HepG2 (cell line): Measurements from ENCODE around the gene MFRP. TPM values are rescaled to one million over a fixed set of nuclear protein-coding genes. Genes with fewer than 3 reads are reported as not detected.

ENCODE experiments used
- NFKB2 ChIP-seq: sonication (generic); formaldehyde crosslinking; IDR thresholded peaks from 2 replicates; pipeline ENCODE4 v1.4.0; 2020; ENCODE audit warnings: missing genetic modification reagents, borderline replicate concordance
- PCBP2 ChIP-seq: fragments of 200-400 bp; formaldehyde crosslinking; optimal IDR thresholded peaks from 2 replicates; pipeline ENCODE3; 2018; ENCODE audit warnings: low read length, low read depth; ENCODE audit not compliant: poor library complexity, severe bottlenecking
- SNAI1 ChIP-seq: sonication (generic); formaldehyde crosslinking; IDR thresholded peaks from 2 replicates; pipeline ENCODE4 v1.5.0; 2020; ENCODE audit warnings: mild to moderate bottlenecking, missing genetic modification reagents, borderline replicate concordance
- XBP1 ChIP-seq: sonication (generic); formaldehyde crosslinking; IDR thresholded peaks from 2 replicates; pipeline ENCODE4 v1.5.0; 2020; ENCODE audit warnings: missing genetic modification reagents
- ZFY ChIP-seq: sonication (generic); formaldehyde crosslinking; IDR thresholded peaks from 2 replicates; pipeline ENCODE4 v1.4.0; 2020; ENCODE audit warnings: missing genetic modification reagents
- ZNF335 ChIP-seq: sonication (generic); formaldehyde crosslinking; IDR thresholded peaks from 2 replicates; pipeline ENCODE4 v1.4.0; 2020; ENCODE audit warnings: missing genetic modification reagents
- polyA plus RNA-seq, 8 experiments: library from polyadenylated mRNA; depleted of rRNA in 3 of 8; stranded (reverse) in 7 of 8; unstranded in 1 of 8; fragments of >200 nt; fragmentation: Illumina TruSeq in 4 of 8; extraction: Trizol in 4 of 8; gene quantifications; 2 replicates each; pipeline versions ENCODE4 v1.2.1 to v1.2.3, GENCODE V29; 2011 to 2016; ENCODE audit warnings: low read depth in 4 of 8, missing spikeins in 1 of 8, mixed read lengths in 1 of 8; ENCODE audit not compliant: insufficient read depth in 1 of 8
- total RNA-seq, 5 experiments: library from RNA; depleted of rRNA; stranded (reverse); fragments of >200 nt; fragmentation: Illumina TruSeq; extraction: Trizol; gene quantifications; 2 replicates each; pipeline ENCODE4 v1.2.3, GENCODE V29; 2016; ENCODE audit warnings: low read depth in 1 of 5
- TF ChIP-seq, protein P1 (sequence below): sonication (generic); formaldehyde crosslinking; conservative IDR thresholded peaks from 2 replicates; pipeline ENCODE4 v1.4.0; 2020; ENCODE audit warnings: missing genetic modification reagents
- TF ChIP-seq, protein P2 (sequence below): sonication (generic); formaldehyde crosslinking; IDR thresholded peaks from 2 replicates; pipeline ENCODE4 v1.4.0; 2020; ENCODE audit warnings: mild to moderate bottlenecking, low read depth, missing genetic modification reagents
- TF ChIP-seq, protein P3 (sequence below): sonication (generic); formaldehyde crosslinking; IDR thresholded peaks from 2 replicates; pipeline ENCODE4 v1.9.0; 2021; ENCODE audit warnings: missing genetic modification reagents, borderline replicate concordance
- TF ChIP-seq, protein P4 (sequence below): IDR thresholded peaks from 2 replicates; pipeline ENCODE4 v1.6.1; 2012; ENCODE audit warnings: low read depth, low read length, improper control_type of control experiment
- TF ChIP-seq, protein P5 (sequence below): IDR thresholded peaks from 2 replicates; pipeline ENCODE4 v1.6.1; 2016; ENCODE audit warnings: missing genetic modification reagents, missing compliant biosample characterization
- TF ChIP-seq, protein P6 (sequence below): IDR thresholded peaks from 2 replicates; pipeline ENCODE4 v1.4.0; 2020; ENCODE audit warnings: mild to moderate bottlenecking, missing genetic modification reagents

MFRP gene
- total and polyA plus RNA-seq, 2 of the 13 experiments (the other 11 are each of a cell fraction or from before 2014, with no cell fraction given), result not detected

DNA sequence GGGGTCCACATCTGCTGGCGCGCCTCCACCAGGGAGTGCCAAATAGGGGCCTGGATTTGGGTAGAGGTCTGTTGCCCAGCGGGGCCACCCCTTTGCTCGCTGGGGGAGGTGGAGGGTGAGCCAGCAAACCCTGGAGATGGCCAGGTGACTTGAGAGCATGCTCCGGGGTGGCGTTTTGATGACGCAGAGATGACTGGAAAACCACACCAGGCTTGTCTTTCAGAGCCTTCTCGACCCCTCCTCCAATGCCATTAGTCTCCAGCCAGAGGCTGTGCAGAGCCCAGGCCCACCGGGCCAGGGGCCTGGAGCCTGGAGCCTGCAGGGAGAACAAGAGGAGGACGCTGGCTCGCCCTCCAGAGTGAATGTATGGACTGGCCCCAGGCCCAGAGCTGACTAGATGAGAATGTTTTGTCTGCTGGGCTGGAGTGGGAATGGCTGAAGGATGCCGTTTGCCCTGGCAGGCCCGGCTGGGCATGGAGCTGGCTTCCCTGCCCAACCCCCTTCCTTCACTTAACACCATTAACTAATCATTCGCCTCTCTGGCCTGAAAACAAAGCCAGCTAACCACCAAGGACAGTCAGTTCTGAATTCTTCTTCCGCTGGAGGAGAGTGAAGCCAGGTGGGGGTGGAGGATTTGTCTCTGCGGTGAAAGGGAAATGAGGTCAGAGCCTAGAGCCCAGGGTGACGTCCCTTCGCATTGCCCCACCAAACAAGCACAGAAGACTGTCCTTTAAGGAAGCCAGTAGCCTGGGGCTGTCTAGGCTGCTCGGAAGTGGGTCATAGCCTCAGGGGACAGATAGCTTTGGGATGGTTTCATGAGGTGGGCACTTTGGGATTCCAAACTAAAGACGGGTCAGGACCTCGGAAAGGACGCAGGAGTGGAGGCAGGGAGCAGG is 28.0 kb downstream of the MFRP start (continued):
- TF ChIP-seq, protein P1, sequence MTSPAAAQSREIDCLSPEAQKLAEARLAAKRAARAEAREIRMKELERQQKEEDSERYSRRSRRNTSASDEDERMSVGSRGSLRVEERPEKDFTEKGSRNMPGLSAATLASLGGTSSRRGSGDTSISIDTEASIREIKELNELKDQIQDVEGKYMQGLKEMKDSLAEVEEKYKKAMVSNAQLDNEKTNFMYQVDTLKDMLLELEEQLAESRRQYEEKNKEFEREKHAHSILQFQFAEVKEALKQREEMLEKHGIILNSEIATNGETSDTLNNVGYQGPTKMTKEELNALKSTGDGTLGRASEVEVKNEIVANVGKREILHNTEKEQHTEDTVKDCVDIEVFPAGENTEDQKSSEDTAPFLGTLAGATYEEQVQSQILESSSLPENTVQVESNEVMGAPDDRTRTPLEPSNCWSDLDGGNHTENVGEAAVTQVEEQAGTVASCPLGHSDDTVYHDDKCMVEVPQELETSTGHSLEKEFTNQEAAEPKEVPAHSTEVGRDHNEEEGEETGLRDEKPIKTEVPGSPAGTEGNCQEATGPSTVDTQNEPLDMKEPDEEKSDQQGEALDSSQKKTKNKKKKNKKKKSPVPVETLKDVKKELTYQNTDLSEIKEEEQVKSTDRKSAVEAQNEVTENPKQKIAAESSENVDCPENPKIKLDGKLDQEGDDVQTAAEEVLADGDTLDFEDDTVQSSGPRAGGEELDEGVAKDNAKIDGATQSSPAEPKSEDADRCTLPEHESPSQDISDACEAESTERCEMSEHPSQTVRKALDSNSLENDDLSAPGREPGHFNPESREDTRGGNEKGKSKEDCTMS, result no peak
- TF ChIP-seq, protein P2, sequence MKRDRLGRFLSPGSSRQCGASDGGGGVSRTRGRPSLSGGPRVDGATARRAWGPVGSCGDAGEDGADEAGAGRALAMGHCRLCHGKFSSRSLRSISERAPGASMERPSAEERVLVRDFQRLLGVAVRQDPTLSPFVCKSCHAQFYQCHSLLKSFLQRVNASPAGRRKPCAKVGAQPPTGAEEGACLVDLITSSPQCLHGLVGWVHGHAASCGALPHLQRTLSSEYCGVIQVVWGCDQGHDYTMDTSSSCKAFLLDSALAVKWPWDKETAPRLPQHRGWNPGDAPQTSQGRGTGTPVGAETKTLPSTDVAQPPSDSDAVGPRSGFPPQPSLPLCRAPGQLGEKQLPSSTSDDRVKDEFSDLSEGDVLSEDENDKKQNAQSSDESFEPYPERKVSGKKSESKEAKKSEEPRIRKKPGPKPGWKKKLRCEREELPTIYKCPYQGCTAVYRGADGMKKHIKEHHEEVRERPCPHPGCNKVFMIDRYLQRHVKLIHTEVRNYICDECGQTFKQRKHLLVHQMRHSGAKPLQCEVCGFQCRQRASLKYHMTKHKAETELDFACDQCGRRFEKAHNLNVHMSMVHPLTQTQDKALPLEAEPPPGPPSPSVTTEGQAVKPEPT (CRISPR knock-in tag), result no peak
- TF ChIP-seq, protein P3, sequence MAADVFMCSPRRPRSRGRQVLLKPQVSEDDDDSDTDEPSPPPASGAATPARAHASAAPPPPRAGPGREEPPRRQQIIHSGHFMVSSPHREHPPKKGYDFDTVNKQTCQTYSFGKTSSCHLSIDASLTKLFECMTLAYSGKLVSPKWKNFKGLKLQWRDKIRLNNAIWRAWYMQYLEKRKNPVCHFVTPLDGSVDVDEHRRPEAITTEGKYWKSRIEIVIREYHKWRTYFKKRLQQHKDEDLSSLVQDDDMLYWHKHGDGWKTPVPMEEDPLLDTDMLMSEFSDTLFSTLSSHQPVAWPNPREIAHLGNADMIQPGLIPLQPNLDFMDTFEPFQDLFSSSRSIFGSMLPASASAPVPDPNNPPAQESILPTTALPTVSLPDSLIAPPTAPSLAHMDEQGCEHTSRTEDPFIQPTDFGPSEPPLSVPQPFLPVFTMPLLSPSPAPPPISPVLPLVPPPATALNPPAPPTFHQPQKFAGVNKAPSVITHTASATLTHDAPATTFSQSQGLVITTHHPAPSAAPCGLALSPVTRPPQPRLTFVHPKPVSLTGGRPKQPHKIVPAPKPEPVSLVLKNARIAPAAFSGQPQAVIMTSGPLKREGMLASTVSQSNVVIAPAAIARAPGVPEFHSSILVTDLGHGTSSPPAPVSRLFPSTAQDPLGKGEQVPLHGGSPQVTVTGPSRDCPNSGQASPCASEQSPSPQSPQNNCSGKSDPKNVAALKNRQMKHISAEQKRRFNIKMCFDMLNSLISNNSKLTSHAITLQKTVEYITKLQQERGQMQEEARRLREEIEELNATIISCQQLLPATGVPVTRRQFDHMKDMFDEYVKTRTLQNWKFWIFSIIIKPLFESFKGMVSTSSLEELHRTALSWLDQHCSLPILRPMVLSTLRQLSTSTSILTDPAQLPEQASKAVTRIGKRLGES, result no peak
- TF ChIP-seq, protein P4, sequence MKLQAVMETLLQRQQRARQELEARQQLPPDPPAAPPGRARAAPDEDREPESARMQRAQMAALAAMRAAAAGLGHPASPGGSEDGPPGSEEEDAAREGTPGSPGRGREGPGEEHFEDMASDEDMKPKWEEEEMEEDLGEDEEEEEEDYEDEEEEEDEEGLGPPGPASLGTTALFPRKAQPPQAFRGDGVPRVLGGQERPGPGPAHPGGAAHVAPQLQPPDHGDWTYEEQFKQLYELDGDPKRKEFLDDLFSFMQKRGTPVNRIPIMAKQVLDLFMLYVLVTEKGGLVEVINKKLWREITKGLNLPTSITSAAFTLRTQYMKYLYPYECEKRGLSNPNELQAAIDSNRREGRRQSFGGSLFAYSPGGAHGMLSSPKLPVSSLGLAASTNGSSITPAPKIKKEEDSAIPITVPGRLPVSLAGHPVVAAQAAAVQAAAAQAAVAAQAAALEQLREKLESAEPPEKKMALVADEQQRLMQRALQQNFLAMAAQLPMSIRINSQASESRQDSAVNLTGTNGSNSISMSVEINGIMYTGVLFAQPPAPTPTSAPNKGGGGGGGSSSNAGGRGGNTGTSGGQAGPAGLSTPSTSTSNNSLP, result no peak
- TF ChIP-seq PCBP2, result no peak
- 0 out of 2 replicates have a peak, but pooled peaks have one; percentile 45 for TF ChIP-seq ZFY (CRISPR knock-in tag)
- TF ChIP-seq, protein P5, sequence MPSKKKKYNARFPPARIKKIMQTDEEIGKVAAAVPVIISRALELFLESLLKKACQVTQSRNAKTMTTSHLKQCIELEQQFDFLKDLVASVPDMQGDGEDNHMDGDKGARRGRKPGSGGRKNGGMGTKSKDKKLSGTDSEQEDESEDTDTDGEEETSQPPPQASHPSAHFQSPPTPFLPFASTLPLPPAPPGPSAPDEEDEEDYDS (CRISPR knock-in tag), result 0 out of 2 replicates have a peak, but pooled peaks have one; percentile 19
- TF ChIP-seq, protein P6, sequence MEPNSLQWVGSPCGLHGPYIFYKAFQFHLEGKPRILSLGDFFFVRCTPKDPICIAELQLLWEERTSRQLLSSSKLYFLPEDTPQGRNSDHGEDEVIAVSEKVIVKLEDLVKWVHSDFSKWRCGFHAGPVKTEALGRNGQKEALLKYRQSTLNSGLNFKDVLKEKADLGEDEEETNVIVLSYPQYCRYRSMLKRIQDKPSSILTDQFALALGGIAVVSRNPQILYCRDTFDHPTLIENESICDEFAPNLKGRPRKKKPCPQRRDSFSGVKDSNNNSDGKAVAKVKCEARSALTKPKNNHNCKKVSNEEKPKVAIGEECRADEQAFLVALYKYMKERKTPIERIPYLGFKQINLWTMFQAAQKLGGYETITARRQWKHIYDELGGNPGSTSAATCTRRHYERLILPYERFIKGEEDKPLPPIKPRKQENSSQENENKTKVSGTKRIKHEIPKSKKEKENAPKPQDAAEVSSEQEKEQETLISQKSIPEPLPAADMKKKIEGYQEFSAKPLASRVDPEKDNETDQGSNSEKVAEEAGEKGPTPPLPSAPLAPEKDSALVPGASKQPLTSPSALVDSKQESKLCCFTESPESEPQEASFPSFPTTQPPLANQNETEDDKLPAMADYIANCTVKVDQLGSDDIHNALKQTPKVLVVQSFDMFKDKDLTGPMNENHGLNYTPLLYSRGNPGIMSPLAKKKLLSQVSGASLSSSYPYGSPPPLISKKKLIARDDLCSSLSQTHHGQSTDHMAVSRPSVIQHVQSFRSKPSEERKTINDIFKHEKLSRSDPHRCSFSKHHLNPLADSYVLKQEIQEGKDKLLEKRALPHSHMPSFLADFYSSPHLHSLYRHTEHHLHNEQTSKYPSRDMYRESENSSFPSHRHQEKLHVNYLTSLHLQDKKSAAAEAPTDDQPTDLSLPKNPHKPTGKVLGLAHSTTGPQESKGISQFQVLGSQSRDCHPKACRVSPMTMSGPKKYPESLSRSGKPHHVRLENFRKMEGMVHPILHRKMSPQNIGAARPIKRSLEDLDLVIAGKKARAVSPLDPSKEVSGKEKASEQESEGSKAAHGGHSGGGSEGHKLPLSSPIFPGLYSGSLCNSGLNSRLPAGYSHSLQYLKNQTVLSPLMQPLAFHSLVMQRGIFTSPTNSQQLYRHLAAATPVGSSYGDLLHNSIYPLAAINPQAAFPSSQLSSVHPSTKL, result 0 out of 2 replicates have a peak, but pooled peaks have one; percentile 34
- TF ChIP-seq NFKB2 (CRISPR knock-in tag), result no peak; the same call in 1 of the 2 replicates
- no peak for TF ChIP-seq XBP1
- peak; percentile 54; the same call in 1 of the 2 replicates for TF ChIP-seq ZNF335
- TF ChIP-seq SNAI1, result no peak
